Spinal cord (tissue), 10 donors: ENCODE data around the gene KISS1. TPM values are rescaled to one million over a fixed set of nuclear protein-coding genes. Genes with fewer than 3 reads are reported as not detected.

ENCODE experiments used
- DNase-seq, 6 donors: peaks; one replicate each; pipeline versions ENCODE4 v3.0.0 to v3.0.0-alpha.2; 2013 to 2015; ENCODE audit warnings: low spot score in 6 of 6, low read depth in 4 of 6
- H3K27ac ChIP-seq: one replicate; pipeline ENCODE4 v1.5.1; 2013; ENCODE audit warnings: low read depth, low read length, control low read depth
- H3K27me3 ChIP-seq: one replicate; pipeline ENCODE4 v1.6.1; 2013; ENCODE audit warnings: low read length; ENCODE audit not compliant: control insufficient read depth, insufficient read depth
- H3K36me3 ChIP-seq: one replicate; pipeline ENCODE4 v1.6.1; 2013; ENCODE audit warnings: low read length; ENCODE audit not compliant: control insufficient read depth, insufficient read depth
- H3K4me1 ChIP-seq: one replicate; pipeline ENCODE4 v1.6.1; 2013; ENCODE audit warnings: low read length; ENCODE audit not compliant: control insufficient read depth, insufficient read depth
- H3K4me3 ChIP-seq: one replicate; pipeline ENCODE4 v1.5.1; 2013; ENCODE audit warnings: low read depth, low read length, control low read depth
- H3K9me3 ChIP-seq: one replicate; pipeline ENCODE4 v1.6.1; 2013; ENCODE audit warnings: low read length; ENCODE audit not compliant: control insufficient read depth, insufficient read depth
- WGBS: methylation state at CpG from one replicate; pipeline ENCODE4 v1.1.5; 2013; ENCODE audit warnings: missing lambda C conversion rate; ENCODE audit not compliant: insufficient coverage; 5-methylcytosine and 5-hydroxymethylcytosine counted together
- polyA plus RNA-seq, 2 donors: library from polyadenylated mRNA; unstranded; fragments of 120-200 nt; gene quantifications; one replicate each; pipeline ENCODE4 v1.2.1, GENCODE V29; 2013; ENCODE audit not compliant: insufficient read length in 2 of 2
- total RNA-seq, 2 donors: library from RNA; depleted of rRNA in 1 of 2; stranded (reverse); fragments of 120-200 nt in 1 of 2; fragments of >200 nt in 1 of 2; gene quantifications; one replicate each; pipeline versions ENCODE4 v1.2.3 to v1.2.4, GENCODE V29; 2013 to 2014
- donor health status: healthy.

Gene KISS1
- total and polyA plus RNA-seq, 4 donors, result 1.7 to 7.0 (median 2.1) TPM; not detected in 1

DNA sequence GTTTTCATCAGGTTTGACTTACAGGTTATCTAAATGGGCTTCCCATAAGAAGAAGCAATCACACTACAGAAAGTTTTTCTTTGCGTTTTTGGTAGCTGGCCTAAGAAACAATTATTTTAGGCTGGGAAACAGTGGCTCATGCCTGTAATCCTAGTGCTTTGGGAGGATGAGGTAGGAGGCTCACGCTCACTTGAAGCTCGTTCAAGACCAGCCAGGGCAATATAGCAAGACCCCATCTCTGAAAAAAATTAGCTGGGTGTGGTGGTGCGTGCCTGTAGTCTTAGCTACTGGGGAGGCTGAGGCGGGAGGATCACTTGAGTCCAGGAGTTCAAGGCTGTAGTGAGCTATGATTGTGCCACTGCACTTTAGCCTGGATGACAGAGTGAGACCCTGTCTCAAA lies 28.6 kb downstream of the KISS1 start:
- H3K36me3 ChIP-seq, result no peaks in the 10 kb centered on the region
- peaks cover 2% of the 10 kb centered on the region for H3K9me3 ChIP-seq
- H3K4me1 ChIP-seq, result no peaks in the 10 kb centered on the region
- H3K4me3 ChIP-seq, result no peak overlapping the region
- DNase-seq, result no peak
- WGBS, result 96% methylated on average over 4 of the region's 5 CpGs
- H3K27ac ChIP-seq, result no peak overlapping the region
- no peaks in the 10 kb centered on the region for H3K27me3 ChIP-seq

DNA sequence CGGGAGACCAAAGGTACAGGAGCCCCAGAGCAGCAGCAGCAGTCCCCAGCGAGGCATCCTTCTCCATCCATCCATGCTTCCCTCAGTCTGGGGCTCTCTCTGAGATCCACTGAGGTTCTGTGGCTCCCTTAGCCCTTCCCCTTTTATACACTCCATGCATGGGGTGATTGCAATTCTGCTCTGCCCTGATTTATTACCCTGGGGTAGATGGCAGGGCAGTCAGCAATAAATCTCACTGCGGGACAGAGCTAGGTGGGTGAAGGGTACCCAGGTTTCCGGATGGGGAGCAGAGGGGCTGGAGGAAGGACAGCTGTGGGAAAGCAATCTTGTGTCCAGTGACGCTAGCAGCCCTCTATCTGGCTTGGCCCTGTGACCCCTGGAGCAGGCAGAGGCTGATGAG lies 30.1 kb downstream of the KISS1 start, which contains the start of gene REN:
TSS of gene REN (minus strand) at position 119 of the 400 bp plus-strand sequence. CDS start at position 75, 44 bp downstream.
- no peak within 1 kb of the TSS for H3K27ac ChIP-seq
- no peaks in the 10 kb centered on the region for H3K4me1 ChIP-seq
- H3K27me3 ChIP-seq, result no peaks in the 10 kb centered on the region
- 75% methylated on average over 4 of the region's 5 CpGs for whole genome bisulfite sequencing
- no peaks in the 10 kb centered on the region for H3K36me3 ChIP-seq
- no peak within 1 kb of the TSS for H3K4me3 ChIP-seq
- H3K9me3 ChIP-seq, result peaks cover 2% of the 10 kb centered on the region
- no peak for DNase-seq

DNA sequence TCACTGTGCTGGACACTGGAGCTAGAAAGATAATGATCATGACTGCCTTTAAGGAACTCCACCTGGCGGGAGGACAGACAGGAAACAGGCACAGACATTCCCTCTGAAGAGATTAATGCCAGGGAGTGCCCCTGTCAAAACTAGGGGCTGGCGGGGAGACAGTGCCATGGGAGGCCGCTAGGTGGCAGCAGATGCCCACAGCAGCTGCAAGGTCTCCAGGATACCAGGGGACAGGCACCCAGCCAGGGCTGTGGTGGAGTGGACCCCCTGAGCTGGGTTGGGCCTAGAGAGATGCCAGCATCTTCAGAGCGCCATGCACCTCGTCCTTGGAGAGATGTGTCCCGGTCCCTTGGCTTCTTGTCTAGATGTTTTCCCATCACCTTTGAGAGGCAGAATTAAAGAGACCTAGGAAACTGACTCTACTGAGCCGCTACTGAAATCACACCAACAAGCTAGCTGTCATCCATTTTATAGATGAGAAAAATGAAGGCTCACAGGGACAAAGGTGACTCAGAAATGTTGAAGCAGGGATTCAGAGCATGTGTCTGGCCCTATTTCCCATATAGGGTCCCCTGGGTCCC lies 33.7 kb downstream of the KISS1 start:
- H3K4me3 ChIP-seq, result no peak overlapping the region
- 0% methylated on average over 5 of the region's 7 CpGs for WGBS
- H3K27me3 ChIP-seq, result no peaks in the 10 kb centered on the region
- H3K4me1 ChIP-seq, result no peaks in the 10 kb centered on the region
- no peaks in the 10 kb centered on the region for H3K36me3 ChIP-seq
- DNase-seq, result peak; percentile 57 to 94 (median 73)
- H3K9me3 ChIP-seq, result no peaks in the 10 kb centered on the region
- no peak overlapping the region for H3K27ac ChIP-seq

DNA sequence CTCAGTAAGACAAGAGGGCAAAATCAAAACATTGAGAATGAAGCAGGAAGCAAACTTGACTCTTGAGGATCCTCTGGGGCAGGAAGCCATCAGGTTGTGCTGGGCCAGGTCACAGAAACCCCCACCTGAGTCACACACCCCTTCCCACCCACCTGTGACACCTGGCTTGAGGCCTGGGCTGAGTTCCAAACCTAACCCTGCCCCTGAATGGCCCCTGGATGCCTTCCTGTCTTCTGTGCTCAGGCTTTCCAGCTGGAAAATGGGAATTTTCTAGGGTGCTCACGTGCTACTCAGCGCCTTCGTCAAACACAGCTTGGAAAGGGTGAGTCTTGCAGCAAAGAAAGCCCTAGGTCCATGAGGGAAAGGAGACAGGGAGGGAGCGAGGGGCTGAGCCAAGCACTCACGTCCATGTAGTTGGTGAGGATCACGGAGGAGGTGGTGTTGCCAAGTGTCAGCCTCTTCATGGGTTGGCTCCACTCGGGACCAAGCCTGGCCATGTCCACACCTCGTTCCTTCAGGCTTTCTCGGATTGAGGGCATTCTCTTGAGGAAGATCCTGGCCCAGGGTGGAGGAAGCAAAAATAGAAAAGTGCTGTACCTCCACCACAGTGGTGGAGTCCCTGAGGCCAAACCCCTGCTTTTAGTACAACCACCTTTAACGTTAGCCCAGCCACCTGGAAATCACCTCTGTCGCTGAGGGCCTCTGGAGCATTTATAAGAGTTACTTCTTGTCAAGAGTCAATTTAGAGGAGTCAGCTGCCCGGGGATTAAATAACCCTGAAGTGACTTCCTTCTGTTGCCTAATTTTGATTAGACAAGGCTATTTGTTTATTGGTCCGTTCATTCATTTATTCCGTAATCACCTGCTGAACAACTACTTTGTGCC lies 34.4 kb downstream of the KISS1 start:
- no peak overlapping the region for H3K4me3 ChIP-seq
- H3K36me3 ChIP-seq, result no peaks in the 10 kb centered on the region
- no peaks in the 10 kb centered on the region for H3K4me1 ChIP-seq
- no peak overlapping the region for H3K27ac ChIP-seq
- 81% methylated on average over 12 of the region's 14 CpGs for WGBS
- DNase-seq, result no peak
- no peaks in the 10 kb centered on the region for H3K9me3 ChIP-seq
- no peaks in the 10 kb centered on the region for H3K27me3 ChIP-seq

DNA sequence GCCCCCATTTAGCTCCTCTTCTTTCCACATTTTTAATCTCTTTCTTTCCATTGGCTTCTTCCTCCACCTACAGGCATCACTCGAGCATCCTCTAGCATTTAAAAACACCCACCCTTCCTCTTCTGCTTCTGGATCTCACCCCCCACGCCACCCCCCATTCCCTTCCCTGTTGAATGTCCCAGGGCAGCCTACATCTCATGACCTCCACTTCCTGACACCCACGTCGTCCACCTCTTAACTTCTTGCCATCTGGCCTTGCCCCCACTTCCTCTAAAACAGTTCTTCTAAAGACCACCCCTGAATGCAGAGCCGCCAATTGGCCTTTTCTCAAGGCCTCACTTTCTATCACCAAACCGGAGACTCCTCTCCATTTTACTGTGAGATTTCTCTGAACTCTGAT lies 38.3 kb downstream of the KISS1 start:
- Histone ChIP-seq H3K9me3 (no peaks in the 10 kb centered on the region), H3K27me3 (no peaks in the 10 kb centered on the region), H3K27ac (no peak overlapping the region), H3K4me1 (no peaks in the 10 kb centered on the region), H3K4me3 (no peak overlapping the region), H3K36me3 (no peaks in the 10 kb centered on the region)
- no peak for DNase-seq
- 54% methylated on average over 6 of the region's 6 CpGs for WGBS

DNA sequence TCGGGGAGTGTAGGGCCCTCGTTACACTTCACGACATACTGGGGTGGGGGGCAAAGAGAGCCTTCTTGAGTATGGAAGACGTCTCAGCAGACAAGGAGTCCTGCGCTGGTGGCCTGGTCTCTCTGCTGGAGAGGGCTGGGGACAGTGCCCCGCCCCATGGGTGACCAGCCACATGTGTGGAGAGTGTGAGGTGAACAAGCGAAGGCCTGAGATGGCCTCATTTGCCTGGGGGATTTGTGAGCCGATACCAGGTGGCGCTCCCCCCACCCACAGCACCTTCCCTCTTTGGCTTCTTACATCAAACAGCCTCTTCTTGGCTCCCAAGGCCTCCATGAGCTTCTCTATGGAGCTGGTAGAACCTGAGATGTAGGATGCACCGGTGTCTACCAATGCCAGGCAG lies 40.4 kb downstream of the KISS1 start:
- Histone ChIP-seq H3K9me3 (no peaks in the 10 kb centered on the region), H3K36me3 (no peaks in the 10 kb centered on the region), H3K4me3 (no peak overlapping the region), H3K27ac (no peak overlapping the region), H3K27me3 (no peaks in the 10 kb centered on the region), H3K4me1 (peaks cover 14% of the 10 kb centered on the region)
- WGBS, result 96% methylated on average over 6 of the region's 10 CpGs
- no peak for DNase-seq

DNA sequence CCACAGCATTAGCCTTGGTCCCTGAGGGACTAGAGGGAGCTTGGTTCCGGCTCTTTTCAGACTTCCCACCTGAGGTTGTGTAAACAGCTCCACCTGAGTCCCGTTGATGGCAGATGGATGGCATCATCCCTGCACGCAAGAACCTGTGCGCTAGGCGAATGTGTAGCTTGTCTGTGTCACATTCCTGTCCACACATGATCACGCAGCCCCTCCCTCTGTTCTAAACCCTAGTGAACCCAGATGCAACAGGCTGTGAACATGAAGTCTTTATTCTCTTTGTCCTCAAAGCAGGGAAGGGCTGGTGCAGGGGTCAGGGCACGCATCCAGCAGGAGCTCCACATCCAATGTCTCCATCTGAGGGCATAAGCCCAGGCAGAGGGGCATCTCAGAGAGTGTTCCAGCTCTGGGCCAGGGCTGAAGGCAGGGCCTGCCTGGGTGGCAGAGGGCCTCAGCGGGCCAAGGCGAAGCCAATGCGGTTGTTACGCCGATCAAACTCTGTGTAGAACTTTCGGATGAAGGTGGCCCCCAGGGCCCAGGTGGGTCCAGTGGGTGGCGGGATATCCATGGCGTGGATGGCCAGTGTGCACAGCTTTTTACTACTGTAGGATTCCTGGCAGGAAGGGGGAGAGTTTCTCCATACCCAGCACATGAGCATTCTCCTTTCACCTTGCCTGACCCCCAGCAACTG lies 41.6 kb downstream of the KISS1 start:
- Histone ChIP-seq H3K27me3 (no peaks in the 10 kb centered on the region), H3K4me1 (peaks cover 24% of the 10 kb centered on the region), H3K9me3 (no peaks in the 10 kb centered on the region), H3K4me3 (no peak overlapping the region), H3K36me3 (no peaks in the 10 kb centered on the region), H3K27ac (no peak overlapping the region)
- WGBS, result 94% methylated on average over 12 of the region's 15 CpGs
- DNase-seq, result no peak

DNA sequence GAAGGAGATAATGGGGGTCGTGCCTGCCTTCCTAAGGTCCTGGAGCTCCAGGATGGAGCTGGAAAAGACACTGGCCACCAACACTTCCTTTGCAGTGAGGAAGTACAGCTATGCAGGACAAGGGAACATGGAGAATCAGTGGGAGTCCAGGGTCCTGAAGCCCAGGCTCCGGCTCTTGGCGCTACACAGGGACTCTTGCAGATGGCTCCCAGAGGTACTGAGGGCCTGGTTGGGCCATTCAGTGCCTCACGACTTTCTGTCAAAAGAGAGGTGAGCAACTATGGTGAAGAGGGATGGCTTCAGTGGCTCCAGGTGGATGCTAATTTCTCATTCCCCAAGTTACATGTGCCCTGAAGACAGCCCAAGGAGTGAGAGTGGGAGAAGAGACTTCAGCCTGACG lies 42.6 kb downstream of the KISS1 start:
- H3K9me3 ChIP-seq, result no peaks in the 10 kb centered on the region
- WGBS, result 100% methylated on average over 4 of the region's 5 CpGs
- peaks cover 31% of the 10 kb centered on the region for H3K4me1 ChIP-seq
- H3K27me3 ChIP-seq, result no peaks in the 10 kb centered on the region
- H3K4me3 ChIP-seq, result no peak overlapping the region
- DNase-seq, result no peak
- no peak overlapping the region for H3K27ac ChIP-seq
- H3K36me3 ChIP-seq, result peaks cover 4% of the 10 kb centered on the region

DNA sequence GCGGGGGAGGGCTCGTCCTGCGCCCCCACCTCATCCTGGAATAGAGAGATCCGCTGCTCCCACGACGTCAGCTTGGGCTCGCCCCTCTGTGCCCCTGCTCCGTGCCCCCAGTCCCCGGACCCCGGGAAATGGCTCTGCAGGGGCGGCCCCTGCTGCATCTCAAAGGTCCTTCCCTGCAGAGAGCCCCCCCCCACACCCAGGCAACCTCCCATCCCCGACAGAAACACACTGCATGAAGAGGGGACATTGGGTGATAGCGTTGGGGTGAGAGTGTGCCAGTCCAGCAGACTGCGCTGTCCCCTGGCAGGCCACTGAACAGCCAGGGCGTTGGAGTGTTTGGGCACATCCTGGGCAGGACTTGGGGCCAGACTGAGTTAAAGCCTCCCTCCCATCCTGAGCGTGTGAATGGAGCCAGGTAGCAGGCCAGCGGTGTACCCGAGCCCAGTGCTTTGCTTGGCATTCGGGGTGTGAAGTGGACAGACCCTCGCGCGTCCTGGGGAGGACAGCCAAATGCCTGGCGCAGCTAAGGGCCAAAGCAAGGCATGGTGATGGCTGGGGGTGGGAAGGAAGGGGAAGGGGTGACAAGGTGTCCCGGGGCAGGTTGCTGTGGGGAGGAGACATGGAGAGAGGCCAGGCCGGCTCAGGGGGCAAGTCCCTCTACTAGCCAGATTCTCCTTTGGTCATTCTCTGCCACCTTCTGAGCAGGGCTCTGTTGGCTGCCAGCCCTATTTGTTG lies 43.8 kb downstream of the KISS1 start:
- Histone ChIP-seq H3K36me3 (peaks cover 4% of the 10 kb centered on the region), H3K27ac (no peak overlapping the region)
- 29% methylated on average over 23 of the region's 25 CpGs for WGBS

More for the DNA sequence above, 43.8 kb downstream of the KISS1 start:
- peaks cover 39% of the 10 kb centered on the region for H3K4me1 ChIP-seq
- H3K27me3 ChIP-seq, result no peaks in the 10 kb centered on the region
- H3K4me3 ChIP-seq, result peak overlapping the region; percentile 63
- DNase-seq, result no peak
- H3K9me3 ChIP-seq, result no peaks in the 10 kb centered on the region
